ENCODE data around the gene SLC39A12. TPM values are rescaled to one million over a fixed set of nuclear protein-coding genes. Genes with fewer than 3 reads are reported as not detected.

The SLC39A12 gene
- polyA plus RNA-seq, 1 of the 3 experiments (the other 2 are of a cell fraction), result not detected

- Histone ChIP-seq H3K4me3 (ENCODE audit: low read depth in 2 of 2, low read length in 1 of 2) (no peak overlapping the region), H3K9me3 (no peaks in the 10 kb centered on the region), H3F3A (replicated peaks; ENCODE audit: insufficient read depth) (peaks cover 11% of the 10 kb centered on the region), H3K27ac (ENCODE audit: low read depth in 2 of 2, low read length in 1 of 2) (no peak overlapping the region), H2AFZ (ENCODE audit: low read depth) (no peak overlapping the region), H3K9me2 (no peaks in the 10 kb centered on the region), H3K4me1 (ENCODE audit: control insufficient read depth in 1 of 2, insufficient read depth in 2 of 2, low read depth in 1 of 2, low read length in 1 of 2) (peaks cover 0 to 7% of the 10 kb centered on the region in 2 experiments; a peak in 1 of 4 replicates), H3K27me3 (ENCODE audit: insufficient read depth) (no peaks in the 10 kb centered on the region), H4K20me1 (ENCODE audit: insufficient read depth) (no peaks in the 10 kb centered on the region), H3K79me2 (ENCODE audit: insufficient read depth) (no peaks in the 10 kb centered on the region), H3K36me3 (replicated peaks in 1 of 2; ENCODE audit: control insufficient read depth in 1 of 2, insufficient read depth in 2 of 2, low read length in 1 of 2) (no peaks in the 10 kb centered on the region), H3K9ac (no peak overlapping the region), H3K4me2 (no peak overlapping the region)
- ChIA-PET POLR2A (no interaction called here), CTCF (no interaction called here)
- DNase-seq, result no peak
- 69% methylated on average over 8 of the region's 8 CpGs for WGBS (ENCODE audit: low lambda C conversion rate)
- no peak for TF ChIP-seq FOXJ3 (CRISPR knock-in tag; IDR thresholded peaks at IDR 0.05)
These were observed 93.4 kb downstream of the SLC39A12 start for GRCh38 chr10:18044976-18045720.

GRCh38 chr10:18056583-18056982 lies 104.9 kb downstream of the SLC39A12 start:
- Histone ChIP-seq H3K27me3 (ENCODE audit: insufficient read depth) (no peaks in the 10 kb centered on the region), H3K36me3 (replicated peaks in 1 of 2; ENCODE audit: control insufficient read depth in 1 of 2, insufficient read depth in 2 of 2, low read length in 1 of 2) (no peaks in the 10 kb centered on the region), H4K20me1 (ENCODE audit: insufficient read depth) (no peaks in the 10 kb centered on the region), H3K9me3 (no peaks in the 10 kb centered on the region), H3K4me1 (ENCODE audit: control insufficient read depth in 1 of 2, insufficient read depth in 2 of 2, low read depth in 1 of 2, low read length in 1 of 2) (no peaks in the 10 kb centered on the region), H3K9me2 (no peaks in the 10 kb centered on the region), H3K9ac (no peak overlapping the region), H3F3A (replicated peaks; ENCODE audit: insufficient read depth) (no peaks in the 10 kb centered on the region), H2AFZ (ENCODE audit: low read depth) (no peak overlapping the region), H3K27ac (ENCODE audit: low read depth in 2 of 2, low read length in 1 of 2) (no peak overlapping the region), H3K4me3 (ENCODE audit: low read depth in 2 of 2, low read length in 1 of 2) (no peak overlapping the region), H3K79me2 (ENCODE audit: insufficient read depth) (no peaks in the 10 kb centered on the region), H3K4me2 (no peak overlapping the region)
- POLR2A ChIA-PET, result no interaction called here
- DNase-seq, result no peak
- WGBS (ENCODE audit: low lambda C conversion rate), result 29% methylated on average over 1 of the region's 1 CpG
- TF ChIP-seq FOXJ3 (CRISPR knock-in tag; IDR thresholded peaks at IDR 0.05), result no peak
- TF ChIP-seq REST (IDR thresholded peaks at IDR 0.05; ENCODE audit: low read depth, low read length), result no peak
- TF ChIP-seq CTCF (IDR thresholded peaks at IDR 0.05), result no peak
- TF ChIP-seq PBX3 (IDR thresholded peaks at IDR 0.05), result no peak
- TF ChIP-seq ELF1 (IDR thresholded peaks at IDR 0.05), result no peak
- TF ChIP-seq GATA2 (CRISPR knock-in tag; IDR thresholded peaks at IDR 0.05), result no peak
- TF ChIP-seq FOXM1 (IDR thresholded peaks at IDR 0.05; ENCODE audit: low read depth), result no peak
- no peak for TF ChIP-seq NFIC (IDR thresholded peaks at IDR 0.05; ENCODE audit: borderline replicate concordance)
- TF ChIP-seq MXI1 (IDR thresholded peaks at IDR 0.05; ENCODE audit: low read depth, low read length), result no peak
- TF ChIP-seq TCF12 (IDR thresholded peaks at IDR 0.05), result no peak
- TF ChIP-seq IRF3 (IDR thresholded peaks at IDR 0.05; ENCODE audit: low read depth, low read length), result no peak
- CTCF ChIA-PET, result no interaction called here

All from SK-N-SH (cell line).